ENCODE results near the gene EXT2.

The EXT2 gene

DNA sequence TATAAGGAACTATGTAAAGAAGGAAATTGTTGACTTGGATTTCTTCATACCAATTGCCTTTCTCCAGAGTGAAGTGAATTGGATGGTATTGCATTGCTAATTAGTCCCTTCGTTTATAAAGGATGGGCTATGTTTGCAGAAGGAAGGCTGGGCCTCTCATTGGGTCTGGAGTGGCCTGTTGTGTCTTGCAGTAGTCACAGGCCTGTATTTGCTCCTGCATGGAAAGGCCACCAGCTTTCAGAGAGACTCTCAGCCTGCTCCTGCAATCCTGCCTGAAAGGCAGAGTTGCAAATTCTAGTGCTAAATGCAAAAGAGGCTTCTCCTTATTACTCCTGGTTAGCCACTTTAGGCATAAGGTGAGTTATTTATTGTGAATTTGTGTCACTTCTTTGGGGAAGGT, 103.8 kb downstream of the EXT2 start:
- no peak for DNase-seq (ENCODE audit: low read depth in 2 of 2, low spot score in 1 of 2)

DNA sequence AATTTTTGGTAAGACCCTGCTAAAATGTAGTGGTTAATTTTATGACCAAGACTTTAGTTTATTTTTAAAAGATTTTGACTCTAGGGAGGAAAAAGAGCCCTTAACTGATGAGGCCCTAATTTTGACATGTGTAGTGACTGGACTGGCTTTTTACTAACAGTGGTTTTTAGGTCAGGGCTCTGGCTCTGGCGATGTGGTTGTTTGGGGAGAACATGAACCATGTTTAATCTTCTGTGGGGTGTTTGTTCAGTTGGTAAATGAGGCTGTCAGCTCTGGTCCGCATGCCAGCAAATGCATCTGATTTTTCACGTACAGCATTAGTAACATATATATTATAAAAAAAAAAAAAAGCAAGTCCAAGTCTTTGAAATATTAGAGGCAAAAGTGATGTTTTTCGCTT, 104.3 kb downstream of the EXT2 start:
- no peak for DNase-seq (ENCODE audit: low read depth in 2 of 2, low spot score in 1 of 2)

DNA sequence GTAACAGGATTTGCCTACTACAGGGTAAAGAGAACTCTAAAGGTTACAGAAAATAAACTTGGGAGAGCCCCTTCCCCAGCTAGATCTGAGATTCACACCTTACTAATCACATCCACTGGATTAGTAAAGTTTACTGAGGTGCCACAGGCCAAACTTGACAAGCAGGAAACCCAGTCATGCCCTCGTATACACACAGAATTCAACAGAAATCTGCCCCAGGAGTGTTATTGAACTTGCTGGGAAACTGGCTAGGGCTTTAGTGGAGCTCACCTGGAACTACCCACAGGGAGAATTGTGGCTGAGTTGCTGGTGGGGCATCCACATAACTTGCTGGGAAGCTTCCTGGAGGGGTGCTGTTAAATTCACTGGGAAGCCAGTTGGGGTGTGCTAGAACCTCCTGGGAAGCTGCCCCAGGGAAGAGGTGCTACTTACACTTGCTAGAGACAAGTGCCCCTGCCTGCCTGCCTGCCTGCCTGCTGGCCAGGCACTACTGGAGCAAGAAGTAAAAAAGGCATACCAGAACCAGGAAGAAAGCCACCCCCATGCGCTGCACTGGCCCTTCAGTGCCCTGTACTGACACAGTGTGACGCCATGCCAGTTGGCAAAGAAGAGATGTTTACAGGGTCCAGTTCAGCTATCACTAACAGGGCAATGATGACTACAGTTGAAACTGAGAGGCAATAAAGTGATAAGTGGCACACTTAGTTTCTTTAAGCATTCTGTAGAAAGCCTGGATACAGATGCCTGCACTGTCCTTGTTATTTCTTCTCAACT, 108.0 kb downstream of the EXT2 start:
- no peak for DNase-seq (ENCODE audit: low read depth in 2 of 2, low spot score in 1 of 2)

DNA sequence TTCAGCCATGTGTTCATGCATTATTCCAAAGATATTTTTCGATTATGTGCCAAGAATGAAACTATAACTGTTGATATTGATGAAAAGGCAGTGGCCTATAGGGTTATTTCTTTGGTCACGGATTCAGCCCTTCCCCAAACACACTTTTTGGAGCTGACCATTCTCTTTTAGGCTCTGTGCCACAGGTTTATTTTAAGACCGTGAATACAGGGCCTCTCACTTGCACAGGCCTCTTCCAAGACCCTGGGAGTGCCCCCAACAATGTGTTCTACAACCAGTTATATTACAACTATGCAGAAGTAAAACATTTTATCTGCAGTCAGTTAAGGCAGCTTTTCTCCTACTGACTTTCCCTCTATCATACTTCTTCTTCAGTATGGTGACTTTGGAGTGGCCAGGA, 109.9 kb downstream of the EXT2 start:
- no peak for DNase-seq (ENCODE audit: low read depth in 2 of 2, low spot score in 1 of 2)

DNA sequence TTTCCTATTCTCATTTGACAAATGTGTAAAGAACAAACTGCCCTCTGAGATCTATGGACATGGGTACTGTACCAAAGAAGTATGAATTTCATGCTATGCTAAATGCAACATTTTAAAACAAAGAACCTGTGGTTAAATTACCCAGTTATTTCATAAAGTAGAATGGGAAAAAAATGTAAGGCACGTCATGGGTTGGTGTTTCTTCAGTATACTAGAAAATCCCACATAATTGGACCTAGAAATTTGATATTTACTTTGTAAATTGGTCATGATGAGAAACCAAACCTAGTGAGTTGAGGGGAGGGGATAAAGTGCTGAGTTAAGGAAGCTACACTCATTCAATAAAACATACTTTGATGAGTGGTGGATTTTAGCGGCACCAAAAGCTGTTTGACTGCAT, 110.4 kb downstream of the EXT2 start:
- DNase-seq (ENCODE audit: low read depth in 2 of 2, low spot score in 1 of 2): no peak

DNA sequence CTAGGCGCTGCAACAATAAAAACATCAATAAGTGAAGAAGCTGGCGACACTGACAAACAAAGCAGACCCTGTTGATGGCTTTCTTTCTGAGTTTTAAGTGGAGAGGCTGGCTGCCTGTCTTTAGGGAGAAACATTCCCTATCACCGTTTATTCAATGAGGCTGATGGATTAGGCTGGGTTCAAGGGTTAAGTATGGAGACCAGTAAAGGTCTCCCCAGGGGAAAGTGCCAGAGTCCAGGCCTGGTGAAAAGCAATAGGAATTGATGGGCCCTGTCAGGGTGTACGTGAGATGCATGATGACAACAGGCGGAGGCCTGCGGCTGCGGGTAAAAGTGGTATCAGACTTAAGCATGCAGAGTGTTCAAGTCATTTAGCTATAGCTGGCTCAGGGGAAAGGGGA, 111.8 kb downstream of the EXT2 start:
- DNase-seq (ENCODE audit: low read depth in 2 of 2, low spot score in 1 of 2): no peak

DNA sequence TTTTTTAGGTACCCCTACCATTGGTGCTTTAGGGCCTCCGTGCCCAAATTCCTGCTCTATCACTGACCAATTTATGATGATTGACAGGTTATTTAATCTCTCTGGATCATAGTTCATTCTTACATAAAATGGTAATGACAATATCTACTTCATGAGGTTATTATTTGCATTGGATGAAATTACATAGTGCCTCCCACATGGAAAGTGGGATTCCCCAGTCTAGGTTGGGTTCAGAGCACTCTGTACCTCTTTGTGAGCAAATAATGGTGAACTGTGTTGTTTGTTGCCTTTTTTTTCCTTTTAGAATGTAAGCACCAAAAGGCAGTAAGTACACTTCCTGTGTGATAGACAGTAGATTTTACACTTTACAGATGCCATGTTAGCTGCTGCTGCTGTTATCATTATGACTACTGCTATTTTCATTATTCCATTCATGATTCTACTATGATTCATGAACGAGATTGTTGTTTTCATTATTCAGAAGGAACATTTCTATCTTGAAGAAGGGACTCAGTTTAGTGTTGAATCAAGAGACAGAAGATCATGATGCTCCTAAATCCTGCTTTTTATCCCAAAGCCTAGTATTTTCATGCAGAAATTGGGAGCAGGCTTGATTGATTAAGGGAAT, 113.6 kb downstream of the EXT2 start:
- DNase-seq (ENCODE audit: low read depth in 2 of 2, low spot score in 1 of 2): no peak

DNA sequence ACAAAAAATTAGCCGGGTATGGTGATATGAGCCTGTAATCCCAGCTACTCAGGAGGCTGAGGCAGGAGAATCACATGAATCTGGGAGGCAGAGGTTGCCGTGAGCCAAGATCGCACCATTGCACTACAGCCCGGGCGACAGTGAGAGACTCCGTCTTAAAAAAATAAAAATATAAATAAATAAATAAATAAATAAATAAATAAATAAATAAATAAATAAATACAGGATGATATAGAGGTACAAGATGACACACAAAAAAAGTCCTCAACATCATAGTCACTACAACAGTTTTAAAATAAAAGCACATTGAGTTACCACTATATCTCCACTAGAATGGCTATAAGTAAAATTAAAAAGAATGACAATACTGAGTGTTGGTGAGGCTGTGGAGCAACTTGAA, 116.7 kb downstream of the EXT2 start:
- no peak for DNase-seq (ENCODE audit: low read depth in 2 of 2, low spot score in 1 of 2)

DNA sequence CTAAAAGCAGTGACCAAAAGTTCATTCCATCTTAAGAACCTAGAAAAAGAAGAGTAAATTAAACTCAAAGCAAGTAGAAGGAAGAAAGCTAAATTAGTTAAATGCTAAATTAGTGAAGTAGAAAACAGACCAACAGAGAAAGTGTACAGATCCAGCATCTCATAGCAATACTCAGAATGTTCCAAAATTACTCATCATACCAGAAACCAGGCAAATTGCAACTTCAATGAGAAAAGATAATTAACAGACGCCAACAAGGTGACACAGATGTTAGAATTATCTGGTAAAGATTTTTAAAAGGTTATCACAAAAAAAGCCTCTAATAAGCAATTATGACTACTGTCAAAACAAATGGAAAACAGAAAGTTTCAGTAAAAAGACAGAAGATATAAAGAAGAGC, 117.7 kb downstream of the EXT2 start:
- no peak for DNase-seq (ENCODE audit: low read depth in 2 of 2, low spot score in 1 of 2)

DNA sequence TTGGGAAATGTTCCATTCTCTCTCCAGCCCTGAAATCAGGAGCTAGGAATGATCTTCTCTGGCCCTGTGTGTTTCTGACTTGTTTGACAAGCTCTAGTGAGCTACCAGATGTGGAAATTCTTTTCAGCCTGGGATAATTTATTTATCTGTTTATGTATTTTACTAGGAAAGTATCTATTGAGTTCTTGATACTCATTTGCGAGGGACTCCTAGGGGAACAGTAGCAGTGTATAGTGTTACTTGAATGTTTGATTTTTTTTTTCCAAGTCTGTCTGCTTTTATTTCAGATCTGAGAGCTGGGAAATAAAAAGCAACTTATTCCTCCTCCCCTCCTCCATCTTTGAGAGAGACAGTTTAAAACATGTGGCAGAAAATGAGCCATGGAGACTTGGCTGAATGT, 122.0 kb downstream of the EXT2 start:
- no peak for DNase-seq (ENCODE audit: low read depth in 2 of 2, low spot score in 1 of 2)

DNA sequence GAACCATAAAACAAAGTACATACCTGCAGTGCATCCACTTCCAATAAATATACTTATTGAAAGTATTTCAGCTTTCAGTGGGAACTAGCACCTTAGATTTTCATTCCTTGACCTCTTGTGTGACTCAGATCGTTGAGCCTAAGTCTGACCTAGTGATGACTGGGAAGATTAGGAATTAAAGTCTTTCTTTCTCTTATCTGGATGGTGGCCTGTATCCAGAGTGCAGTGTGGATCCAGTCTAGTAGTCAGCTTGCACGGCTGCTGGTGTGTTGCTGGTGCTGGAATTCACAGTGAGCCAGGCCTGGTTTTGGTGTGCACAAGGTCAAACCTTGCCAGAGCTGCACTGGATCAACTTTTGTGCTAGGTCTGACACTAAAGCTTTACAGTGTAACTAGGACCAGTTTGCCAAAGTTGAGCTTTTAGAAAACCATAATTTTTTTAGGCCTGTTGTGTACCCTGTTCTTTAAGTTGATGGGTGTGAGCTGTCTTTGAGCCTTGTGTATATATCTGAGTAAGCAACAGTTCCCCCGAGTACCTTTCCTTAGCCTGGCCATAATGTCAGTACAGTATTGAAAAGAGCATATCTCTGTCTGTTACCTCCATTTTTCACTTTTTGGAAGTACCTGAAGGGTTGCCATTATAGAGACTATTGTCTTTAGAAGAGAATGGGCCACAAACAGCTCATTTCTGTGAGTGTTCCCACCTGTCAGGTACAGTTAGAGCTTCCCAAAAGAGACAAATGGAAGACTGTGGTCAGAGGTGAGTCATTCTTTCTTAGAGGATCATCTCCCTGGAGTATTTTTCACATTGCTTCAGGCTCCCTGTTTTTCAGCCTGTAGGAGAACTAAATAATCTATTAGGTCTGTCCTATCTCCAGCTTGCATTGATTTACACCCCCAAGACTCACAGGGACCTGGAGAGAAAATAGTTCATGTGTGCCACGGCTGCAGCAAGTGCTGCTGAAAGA, 124.6 kb downstream of the EXT2 start:
- no peak for DNase-seq (ENCODE audit: low read depth in 2 of 2, low spot score in 1 of 2)

DNA sequence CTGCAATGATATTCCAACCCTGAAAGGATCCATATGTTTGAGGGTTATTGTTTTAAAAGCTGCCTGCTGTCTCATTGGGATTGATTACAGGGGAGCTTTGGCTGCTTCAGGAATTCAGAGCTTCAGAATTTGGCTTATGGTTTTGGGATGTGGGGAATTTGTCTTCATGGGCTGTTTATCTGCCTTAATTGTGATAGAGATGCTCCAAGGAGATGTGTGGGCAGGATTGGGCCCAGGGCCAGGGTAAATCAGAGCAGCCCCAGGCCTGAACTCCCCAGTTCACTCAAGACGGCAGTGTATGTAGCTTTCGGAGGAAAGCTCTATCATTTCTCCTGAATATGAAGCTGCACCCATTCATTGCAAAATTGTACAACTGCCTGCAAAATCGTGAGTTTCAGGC, 126.0 kb downstream of the EXT2 start:
- DNase-seq (ENCODE audit: low read depth in 2 of 2, low spot score in 1 of 2): no peak

DNA sequence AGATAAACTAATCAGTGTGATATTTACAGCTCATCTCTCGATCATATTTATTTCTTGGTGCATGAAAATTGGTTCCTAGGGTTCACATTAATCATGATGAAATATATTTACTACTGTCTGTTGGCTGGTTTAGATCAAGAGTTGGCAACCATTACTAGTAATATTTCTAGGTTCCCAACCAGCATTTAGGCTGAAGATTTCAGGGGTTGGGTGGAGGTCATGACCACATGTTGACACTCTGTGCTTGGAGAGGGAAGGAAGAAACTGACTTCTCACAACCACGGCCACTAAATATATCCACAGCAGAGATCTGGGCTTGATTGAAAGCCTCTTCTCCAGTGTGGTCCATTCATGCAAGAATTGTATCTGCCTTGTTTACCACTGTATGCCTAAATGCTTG, 126.5 kb downstream of the EXT2 start:
- no peak for DNase-seq (ENCODE audit: low read depth in 2 of 2, low spot score in 1 of 2)

DNA sequence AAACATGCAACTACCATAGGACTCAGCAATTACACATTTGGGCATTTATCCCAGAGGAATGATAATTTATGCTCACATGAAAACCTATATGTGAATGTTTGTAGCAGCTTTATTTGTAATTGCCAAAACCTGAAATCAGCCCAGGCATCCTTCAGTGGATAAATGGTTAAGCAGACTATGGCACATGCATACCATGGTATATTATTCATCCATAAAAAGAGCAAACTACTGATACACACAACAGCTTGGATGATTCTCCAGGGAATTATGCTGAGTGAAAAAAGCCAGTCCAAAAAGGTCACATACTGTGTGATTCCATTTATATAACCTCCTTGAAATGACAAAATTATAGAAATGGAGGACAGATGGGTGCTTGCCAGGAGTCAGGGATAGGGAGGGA, 127.8 kb downstream of the EXT2 start:
- DNase-seq (ENCODE audit: low read depth in 2 of 2, low spot score in 1 of 2): no peak

DNA sequence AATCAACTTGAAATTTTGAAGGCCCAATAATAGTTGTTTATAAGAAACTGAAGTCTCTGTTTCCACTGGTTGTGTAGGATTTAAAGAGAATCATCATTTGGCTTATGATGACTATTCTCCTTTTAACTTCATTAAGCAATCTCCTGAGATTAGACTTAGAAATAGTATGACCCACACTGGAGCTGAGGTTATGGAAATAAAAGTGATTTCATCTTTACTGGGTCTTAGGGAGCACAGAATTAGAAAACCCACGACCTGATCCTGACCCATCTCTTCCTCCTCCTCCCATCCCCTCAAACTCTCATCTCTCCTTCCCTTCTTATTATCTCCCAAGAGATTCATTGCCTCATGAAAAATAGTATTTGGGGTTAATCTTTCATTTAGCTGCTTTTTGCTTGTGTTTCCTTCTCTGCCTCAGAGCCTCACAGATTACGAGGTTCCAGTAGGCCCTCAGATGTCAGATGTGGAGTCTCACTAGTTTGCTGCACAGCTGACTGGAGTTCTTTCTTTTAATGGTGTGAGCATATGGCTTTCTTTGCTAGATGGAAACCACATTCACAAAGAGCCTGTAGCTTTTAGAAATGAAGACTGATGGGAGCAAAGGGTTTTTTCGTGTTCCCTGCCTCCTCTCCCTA, 129.5 kb downstream of the EXT2 start:
- DNase-seq (ENCODE audit: low read depth in 2 of 2, low spot score in 1 of 2): no peak

DNA sequence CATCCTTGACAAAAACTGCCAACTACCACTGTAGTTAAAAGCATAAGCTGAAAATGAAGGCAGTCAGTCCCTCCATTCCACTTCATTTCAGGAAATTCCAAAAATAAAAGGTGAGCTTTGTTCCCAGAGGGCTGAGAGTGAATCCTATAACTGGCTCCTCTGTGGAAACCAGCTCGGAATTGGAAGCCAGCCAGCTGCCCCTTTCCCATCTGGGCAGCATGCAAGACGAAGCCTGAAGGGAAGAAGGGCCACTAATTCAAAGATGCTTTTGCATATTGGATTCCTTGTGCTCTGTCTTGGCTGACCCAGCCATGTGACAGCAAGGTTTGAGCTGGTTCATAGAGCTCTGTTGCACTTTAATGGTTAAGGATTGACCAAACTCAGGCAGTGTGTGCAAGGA, 131.0 kb downstream of the EXT2 start:
- DNase-seq (ENCODE audit: low read depth in 2 of 2, low spot score in 1 of 2): no peak

DNA sequence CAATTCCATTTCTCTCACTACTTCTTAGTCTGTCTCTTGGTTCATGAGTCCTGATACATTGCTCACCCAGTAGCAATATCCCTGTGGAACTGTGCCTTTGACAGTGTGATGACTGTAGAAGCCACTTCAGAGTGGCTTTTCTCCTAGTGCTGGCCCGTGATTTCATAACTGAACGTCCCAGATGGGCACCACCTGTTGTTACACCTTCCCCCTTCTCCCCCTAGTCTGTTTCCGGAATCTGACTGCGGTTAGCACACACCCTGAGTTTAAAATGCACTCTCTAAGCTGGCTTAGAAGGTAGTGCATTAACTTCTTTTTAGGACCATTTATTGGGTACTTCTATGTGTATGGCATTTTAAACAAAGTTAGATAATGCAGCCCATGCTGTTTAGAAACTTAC, 131.5 kb downstream of the EXT2 start:
- no peak for DNase-seq (ENCODE audit: low read depth in 2 of 2, low spot score in 1 of 2)

DNA sequence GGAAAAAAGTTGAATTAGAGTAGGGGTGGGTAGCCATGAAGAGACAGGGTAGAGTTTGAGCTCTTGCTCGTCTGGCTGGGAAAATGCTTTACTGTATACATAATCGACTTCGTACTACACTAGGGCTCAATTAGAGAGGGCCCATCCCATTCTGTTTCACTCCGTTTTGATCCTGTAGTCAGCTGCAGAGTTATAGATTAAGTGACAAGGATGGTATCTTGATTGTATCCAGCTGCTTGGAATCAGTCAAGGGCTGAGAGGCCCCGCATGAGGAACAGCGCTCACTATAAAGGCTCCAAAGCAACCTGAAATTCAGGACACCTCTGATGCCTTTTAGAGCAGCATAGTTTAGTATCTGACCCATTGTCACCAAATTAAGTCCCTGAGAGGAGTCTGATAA, 132.9 kb downstream of the EXT2 start:
- no peak for DNase-seq (ENCODE audit: low read depth in 2 of 2, low spot score in 1 of 2)

DNA sequence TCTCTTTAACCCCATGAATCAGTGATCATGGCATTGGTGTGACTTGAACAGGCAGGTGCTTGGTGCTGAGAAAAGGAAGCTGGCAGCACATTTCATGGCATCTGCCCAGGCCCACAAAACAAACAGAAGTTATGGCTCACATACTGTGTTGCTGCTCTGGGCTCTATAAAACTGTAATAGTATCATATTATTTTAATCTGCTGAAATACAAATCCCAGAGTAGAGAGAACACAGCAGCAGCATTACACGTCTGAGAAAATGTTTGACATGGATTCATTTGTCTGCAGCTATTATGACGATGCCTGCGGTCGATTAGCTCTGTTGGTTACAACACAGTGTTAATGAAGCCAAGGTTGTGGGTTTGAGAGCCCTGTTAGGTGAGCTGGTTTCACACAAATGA, 133.6 kb downstream of the EXT2 start:
- no peak for DNase-seq (ENCODE audit: low read depth in 2 of 2, low spot score in 1 of 2)

DNA sequence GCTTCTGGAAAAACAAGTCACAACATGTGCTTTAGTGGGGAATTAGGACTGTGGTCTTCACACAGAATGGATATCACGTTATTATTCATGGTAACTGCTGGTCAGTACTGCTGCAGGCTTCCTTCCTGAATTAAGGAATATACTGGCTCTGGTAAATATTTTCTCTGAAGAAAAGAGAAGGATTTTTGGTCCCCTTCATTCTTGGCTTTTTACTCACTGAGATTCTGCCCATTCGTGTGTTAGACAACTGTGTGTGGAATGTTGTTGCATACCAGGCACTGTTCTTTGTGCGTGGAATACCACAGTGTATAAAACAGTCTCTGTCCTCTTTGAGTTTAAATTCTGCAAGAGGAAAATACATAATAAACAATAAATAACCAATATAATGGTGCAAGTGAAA, 134.1 kb downstream of the EXT2 start:
- no peak for DNase-seq (ENCODE audit: low read depth in 2 of 2, low spot score in 1 of 2)

DNA sequence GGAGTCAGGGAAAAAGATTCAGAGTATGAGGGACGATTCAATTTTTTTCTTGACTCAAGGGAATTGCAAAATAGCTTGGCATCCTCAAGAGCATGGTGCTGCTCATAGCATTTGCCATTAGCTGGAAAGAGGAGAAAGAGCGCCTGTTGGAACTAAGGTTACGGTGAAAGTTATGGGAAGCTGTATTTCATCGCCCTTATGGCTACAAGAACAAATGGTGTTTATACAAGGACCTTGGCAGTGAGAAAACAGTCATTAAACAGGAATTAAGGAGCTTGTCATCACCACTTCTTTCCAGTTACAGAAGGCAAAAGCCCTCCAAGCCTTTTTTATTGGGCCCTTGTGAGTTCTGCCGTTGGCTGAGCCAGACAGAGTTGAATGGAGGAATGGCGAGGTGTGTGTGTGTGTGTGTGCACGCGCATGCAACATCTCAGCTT, 140.3 kb downstream of the EXT2 start:
- no peak for DNase-seq (ENCODE audit: low read depth in 2 of 2, low spot score in 1 of 2)
